ENCODE measurements around the gene HS3ST2. TPM values are rescaled to one million over a fixed set of nuclear protein-coding genes. Genes with fewer than 3 reads are reported as not detected.
A peak's percentile ranks its signal among the peaks of the same experiment; 100 is the strongest.

HS3ST2 gene
- total and polyA plus RNA-seq, 3 donors from 2014 or later: 0.87 to 4.4 (median 0.88) TPM

- no peaks in the 10 kb centered on the region for H3K36me3 ChIP-seq (ENCODE audit: low read depth, missing control alignments)
- 69 to 82% methylated on average over 1 of the region's 1 CpG for WGBS, 2 donors
- intact Hi-C loops (cut with DNase I; ENCODE audit: low total_unique reads): no loop called here
- H3K4me3 ChIP-seq: no peak overlapping the region
- H3K4me1 ChIP-seq: no peaks in the 10 kb centered on the region
- no peak overlapping the region for H3K27ac ChIP-seq
- H3K27me3 ChIP-seq: no peaks in the 10 kb centered on the region
- TF ChIP-seq POLR2A (IDR thresholded peaks at IDR 0.05) (no peak), CTCF (IDR thresholded peaks at IDR 0.05) (no peak)
- H3K9me3 ChIP-seq: no peaks in the 10 kb centered on the region
- no peak for DNase-seq
These were observed 128.8 kb downstream of the HS3ST2 start for GRCh38 chr16:22942811-22943210.

DNA sequence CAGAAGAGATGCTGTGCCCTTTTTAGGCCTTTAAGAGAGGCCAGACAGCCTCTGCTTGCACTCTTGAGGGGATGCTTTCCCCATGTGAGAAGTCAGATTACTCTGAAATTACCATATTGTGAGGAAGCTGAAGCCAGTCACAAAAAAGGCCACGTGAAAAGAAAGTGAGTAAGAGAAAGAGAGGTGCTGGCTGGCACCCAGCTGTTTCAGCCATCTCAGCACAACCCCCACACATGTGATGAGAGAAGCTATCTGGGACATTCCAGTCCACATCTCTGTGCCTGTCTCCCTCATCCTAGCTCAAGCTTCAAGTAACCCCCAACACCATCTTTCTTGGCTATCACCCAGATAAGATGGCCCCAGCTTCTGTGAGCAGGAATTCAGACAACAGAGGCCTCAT, 131.4 kb downstream of the HS3ST2 start:
- 15 to 42% methylated on average over 1 of the region's 1 CpG for WGBS, 2 donors
- H3K27ac ChIP-seq: no peak overlapping the region
- no peaks in the 10 kb centered on the region for H3K36me3 ChIP-seq (ENCODE audit: low read depth, missing control alignments)
- no peaks in the 10 kb centered on the region for H3K4me1 ChIP-seq
- no peaks in the 10 kb centered on the region for H3K27me3 ChIP-seq
- peak; percentile 26 for DNase-seq
- intact Hi-C loops (cut with DNase I; ENCODE audit: low total_unique reads): no loop called here
- no peaks in the 10 kb centered on the region for H3K9me3 ChIP-seq
- TF ChIP-seq POLR2A (IDR thresholded peaks at IDR 0.05) (no peak), CTCF (IDR thresholded peaks at IDR 0.05) (no peak)
- H3K4me3 ChIP-seq: no peak overlapping the region

- no peak overlapping the region for H3K4me3 ChIP-seq
- no peak overlapping the region for H3K27ac ChIP-seq
- H3K27me3 ChIP-seq: no peaks in the 10 kb centered on the region
- no peaks in the 10 kb centered on the region for H3K9me3 ChIP-seq
- intact Hi-C loops (cut with DNase I; ENCODE audit: low total_unique reads): no loop called here
- 76 to 78% methylated on average over 2 of the region's 2 CpGs for WGBS, 2 donors
- TF ChIP-seq CTCF (IDR thresholded peaks at IDR 0.05): no peak
- TF ChIP-seq POLR2A (IDR thresholded peaks at IDR 0.05): no peak
- H3K4me1 ChIP-seq: no peaks in the 10 kb centered on the region
- no peaks in the 10 kb centered on the region for H3K36me3 ChIP-seq (ENCODE audit: low read depth, missing control alignments)
- no peak for DNase-seq
These were observed 132.5 kb downstream of the HS3ST2 start for GRCh38 chr16:22946433-22946832.

GRCh38 chr16:22948058-22948602, 134.2 kb downstream of the HS3ST2 start:
- WGBS, 2 donors: 4 to 5% methylated on average over 10 to 26 of the region's 33 CpGs
- no peak for DNase-seq
- Histone ChIP-seq H3K27ac (no peak overlapping the region), H3K27me3 (no peaks in the 10 kb centered on the region), H3K4me1 (no peaks in the 10 kb centered on the region), H3K4me3 (peak overlapping the region in 1 of 2 donors; percentile 33), H3K9me3 (no peaks in the 10 kb centered on the region), H3K36me3 (ENCODE audit: low read depth, missing control alignments) (no peaks in the 10 kb centered on the region)
- TF ChIP-seq POLR2A (IDR thresholded peaks at IDR 0.05) (no peak), CTCF (IDR thresholded peaks at IDR 0.05) (no peak)
- intact Hi-C loops (cut with DNase I; ENCODE audit: low total_unique reads): no loop called here

Measured in testis (tissue), 3 donors.